Left lung (tissue), 10 donors: ENCODE data around the gene SSUH2. TPM values are rescaled to one million over a fixed set of nuclear protein-coding genes. Genes with fewer than 3 reads are reported as not detected.

ENCODE experiments used
- ATAC-seq: fragments of 200-7000 bp; cut with Tn5 transposase; one replicate; pipeline ENCODE4 v1.9.1; 2020; ENCODE audit warnings: moderate library complexity
- DNase-seq, 4 donors: peaks; one replicate each; pipeline ENCODE4 v3.0.0-alpha.2; 2013 to 2020
- H3K27ac ChIP-seq, 2 donors: fragments of 200-600 bp; sonication (generic) in 1 of 2; one replicate each; pipeline versions ENCODE4 v1.5.0 to v1.8.0; 2020 to 2021
- H3K27me3 ChIP-seq, 2 donors: fragments of 200-600 bp; sonication (generic) in 1 of 2; one replicate each; pipeline versions ENCODE4 v1.5.0 to v1.8.0; 2020 to 2021
- H3K36me3 ChIP-seq, 2 donors: fragments of 200-600 bp; sonication (generic) in 1 of 2; one replicate each; pipeline versions ENCODE4 v1.5.0 to v1.8.0; 2020 to 2021
- H3K4me1 ChIP-seq, 2 donors: fragments of 200-600 bp; one replicate each; pipeline ENCODE4 v1.8.0; 2021
- H3K4me3 ChIP-seq, 2 donors: fragments of 200-600 bp; sonication (generic) in 1 of 2; one replicate each; pipeline versions ENCODE4 v1.5.0 to v1.8.0; 2020 to 2021; ENCODE audit warnings: mild to moderate bottlenecking in 1 of 2
- H3K9me3 ChIP-seq, 2 donors: fragments of 200-600 bp; sonication (generic) in 1 of 2; one replicate each; pipeline versions ENCODE4 v1.5.0 to v1.8.0; 2020 to 2021
- CTCF ChIP-seq, 2 donors: fragments of 200-600 bp; sonication (generic) in 1 of 2; IDR thresholded peaks; one replicate each; pipeline versions ENCODE4 v1.5.0 to v1.8.0; 2021; ENCODE audit warnings: antibody characterized with exemption in 2 of 2
- intact Hi-C, 2 donors: fragments of 100-400 bp; cut with DNase I; formaldehyde crosslinking; loops; one replicate each; pipeline versions ENCODE4 v1.11.2 to v1.14.2; 2022
- polyA plus RNA-seq, 6 donors: library from polyadenylated mRNA; unstranded; fragments of 120-200 nt; gene quantifications; one replicate each; pipeline ENCODE4 v1.2.1, GENCODE V29; 2013; ENCODE audit not compliant: insufficient read length in 6 of 6
- total RNA-seq, 2 donors: library from RNA; stranded (reverse); fragmentation: NEBNext Ultra II Directional; extraction: Animal tissue kit (Norgen Biotek cat#: 25700); gene quantifications; one replicate each; pipeline ENCODE4 v1.2.1, GENCODE V29; 2021
- donor health status: DM: no; HTN: yes; CAD: no.
- donor health status: DM: no; HTN: no; CAD: no.

The SSUH2 gene
- total and polyA plus RNA-seq, 8 donors: 0.29 to 3.1 (median 1.8) TPM

- no peaks in the 10 kb centered on the region for H3K4me1 ChIP-seq
- DNase-seq (no peak), ATAC-seq (no peak)
- H3K36me3 ChIP-seq: no peaks in the 10 kb centered on the region
- H3K27ac ChIP-seq: no peak overlapping the region
- no peaks in the 10 kb centered on the region for H3K27me3 ChIP-seq
- no peak overlapping the region for H3K4me3 ChIP-seq
- intact Hi-C loops: no loop called here
- H3K9me3 ChIP-seq: no peaks in the 10 kb centered on the region
- TF ChIP-seq CTCF (IDR thresholded peaks at IDR 0.05): no peak
Measured at GRCh38 chr3:8651418-8652323, 7.1 kb upstream of the SSUH2 start.

- H3K36me3 ChIP-seq: no peaks in the 10 kb centered on the region
- H3K9me3 ChIP-seq: no peaks in the 10 kb centered on the region
- ATAC-seq (no peak), DNase-seq (no peak)
- intact Hi-C loops: no loop called here
- H3K27ac ChIP-seq: no peak overlapping the region
- no peaks in the 10 kb centered on the region for H3K4me1 ChIP-seq
- no peaks in the 10 kb centered on the region for H3K27me3 ChIP-seq
- no peak overlapping the region for H3K4me3 ChIP-seq
- no peak for TF ChIP-seq CTCF (IDR thresholded peaks at IDR 0.05)
Measured at GRCh38 chr3:8650583-8651416, 6.2 kb upstream of the SSUH2 start.

- Histone ChIP-seq H3K4me3 (no peak overlapping the region), H3K36me3 (no peaks in the 10 kb centered on the region), H3K27me3 (no peaks in the 10 kb centered on the region), H3K4me1 (no peaks in the 10 kb centered on the region), H3K9me3 (no peaks in the 10 kb centered on the region), H3K27ac (no peak overlapping the region)
- ATAC-seq (no peak), DNase-seq (no peak)
- intact Hi-C loops: no loop called here
- TF ChIP-seq CTCF (IDR thresholded peaks at IDR 0.05): no peak
Measured at GRCh38 chr3:8649757-8650156, 5.2 kb upstream of the SSUH2 start.

- H3K27me3 ChIP-seq: no peaks in the 10 kb centered on the region
- H3K27ac ChIP-seq: no peak overlapping the region
- no peaks in the 10 kb centered on the region for H3K9me3 ChIP-seq
- no peak for TF ChIP-seq CTCF (IDR thresholded peaks at IDR 0.05)
- H3K4me3 ChIP-seq: no peak overlapping the region
- intact Hi-C loops: no loop called here
- no peaks in the 10 kb centered on the region for H3K36me3 ChIP-seq
- no peak for DNase-seq
- H3K4me1 ChIP-seq: no peaks in the 10 kb centered on the region
- ATAC-seq: no peak
Measured at GRCh38 chr3:8648909-8649741, 4.5 kb upstream of the SSUH2 start.
